B cell (primary cell): ENCODE measurements around the gene DDX55. TPM values are rescaled to one million over a fixed set of nuclear protein-coding genes. Genes with fewer than 3 reads are reported as not detected.

Experiments used
- ATAC-seq: fragments of 200-7000 bp; cut with Tn5 transposase; one replicate; pipeline ENCODE4 v1.10.0; 2021; ENCODE audit warnings: low read depth, mild to moderate bottlenecking, moderate number of reproducible peaks, moderate library complexity
- CTCF ChIA-PET: fragments of 350-600 bp; sonication (Branson Sonifier 250); formaldehyde crosslinking; loops from one replicate; lab custom pipeline; 2021; ENCODE audit warnings: antibody characterized with exemption, inconsistent platforms; lab: Charles Lee
- POLR2A ChIA-PET: fragments of 350-600 bp; sonication (Branson Sonifier 250); formaldehyde crosslinking; loops from one replicate; lab custom pipeline; 2021; ENCODE audit warnings: antibody characterized with exemption; lab: Charles Lee
- DNase-seq: peaks from one replicate; pipeline ENCODE4 v3.0.0; 2013
- H2AFZ ChIP-seq: 2 replicates; pipeline ENCODE4 v1.6.1; 2012; ENCODE audit warnings: mild to moderate bottlenecking, low read depth, low read length; ENCODE audit not compliant: insufficient read depth, poor library complexity, severe bottlenecking
- H3K27ac ChIP-seq, 2 donors: 1 replicate in 1 of 2; 2 replicates in 1 of 2; pipeline ENCODE4 v1.5.1; 2012 to 2013; ENCODE audit warnings: low read length in 2 of 2, mild to moderate bottlenecking in 2 of 2, moderate library complexity in 1 of 2
- H3K27me3 ChIP-seq, 4 experiments: fragments of 200-600 bp in 1 of 4; sonication (generic) in 1 of 4; replicated peaks in 1 of 4; 1 replicate in 2 of 4; 2 replicates in 2 of 4; pipeline versions ENCODE4 v1.6.1 to v1.7.0; 2013 to 2016; ENCODE audit warnings: low read length in 3 of 4, mild to moderate bottlenecking in 2 of 4, mixed read lengths in 1 of 4, moderate library complexity in 1 of 4; ENCODE audit not compliant: insufficient read depth in 4 of 4, control insufficient read depth in 3 of 4; ENCODE audit errors: control extremely low read depth in 1 of 4
- H3K36me3 ChIP-seq, 2 experiments: replicated peaks in 1 of 2; 1 replicate in 1 of 2; 2 replicates in 1 of 2; pipeline versions ENCODE4 v1.6.1 to v1.7.1; 2013; ENCODE audit warnings: low read length in 1 of 2; ENCODE audit not compliant: insufficient read depth in 2 of 2, control insufficient read depth in 1 of 2; ENCODE audit errors: control extremely low read depth in 1 of 2, extremely low read depth in 1 of 2
- H3K4me1 ChIP-seq, 2 donors: fragments of 200-600 bp in 1 of 2; sonication (generic) in 1 of 2; 1 replicate in 1 of 2; 2 replicates in 1 of 2; pipeline versions ENCODE4 v1.5.1 to v1.6.1; 2013 to 2017; ENCODE audit warnings: low read length in 2 of 2; ENCODE audit not compliant: control insufficient read depth in 2 of 2, insufficient read depth in 2 of 2
- H3K4me2 ChIP-seq: replicated peaks from 2 replicates; pipeline ENCODE3; 2012; ENCODE audit warnings: mild to moderate bottlenecking, low read depth, low read length; ENCODE audit not compliant: poor library complexity, severe bottlenecking
- H3K4me3 ChIP-seq, 5 experiments: fragments of 200-600 bp in 1 of 5; sonication (generic) in 1 of 5; 1 replicate in 3 of 5; 2 replicates in 2 of 5; pipeline versions ENCODE4 v1.5.1 to v1.7.0; 2011 to 2016; ENCODE audit warnings: low read length in 4 of 5, mild to moderate bottlenecking in 4 of 5, low read depth in 2 of 5, control low read depth in 1 of 5, moderate library complexity in 1 of 5; ENCODE audit not compliant: insufficient read depth in 1 of 5; ENCODE audit errors: control extremely low read depth in 1 of 5, extremely low read depth in 1 of 5
- H3K79me2 ChIP-seq: fragments of 200-600 bp; sonication (generic); one replicate; pipeline ENCODE4 v1.6.0; 2016; ENCODE audit warnings: low read length; ENCODE audit not compliant: control insufficient read depth, insufficient read depth
- H3K9ac ChIP-seq: fragments of 200-600 bp; sonication (generic); 2 replicates; pipeline ENCODE4 v1.6.1; 2017; ENCODE audit warnings: mild to moderate bottlenecking, low read length, moderate library complexity
- H3K9me3 ChIP-seq, 3 donors: one replicate each; pipeline versions ENCODE4 v1.6.1 to v1.7.1; 2013; ENCODE audit warnings: low read length in 2 of 3; ENCODE audit not compliant: control insufficient read depth in 2 of 3, insufficient read depth in 1 of 3; ENCODE audit errors: control extremely low read depth in 1 of 3
- H4K20me1 ChIP-seq: 2 replicates; pipeline ENCODE4 v1.6.0; 2012; ENCODE audit warnings: mild to moderate bottlenecking, low read length; ENCODE audit not compliant: insufficient read depth, control insufficient read depth, poor library complexity, severe bottlenecking
- H3K27ac Mint-ChIP-seq: one replicate; pipeline ENCODE4 v1.8.0; 2021; ENCODE audit warnings: mixed read lengths
- H3K27me3 Mint-ChIP-seq: one replicate; pipeline ENCODE4 v1.8.0; 2021; ENCODE audit warnings: mixed read lengths
- H3K4me1 Mint-ChIP-seq: one replicate; pipeline ENCODE4 v1.8.0; 2021; ENCODE audit warnings: mixed read lengths
- H3K4me3 Mint-ChIP-seq: one replicate; pipeline ENCODE4 v1.8.0; 2021; ENCODE audit warnings: mixed read lengths
- H3K9me3 Mint-ChIP-seq: one replicate; pipeline ENCODE4 v1.8.0; 2022; ENCODE audit warnings: mixed read lengths; ENCODE audit not compliant: insufficient read depth
- CTCF ChIP-seq: fragments of 200-600 bp; IDR thresholded peaks from one replicate; pipeline ENCODE4 v1.8.0; 2022; ENCODE audit warnings: antibody characterized with exemption, mild to moderate bottlenecking
- EZH2 ChIP-seq: IDR thresholded peaks from 2 replicates; pipeline ENCODE4 v1.6.1; 2012; ENCODE audit warnings: borderline replicate concordance, low read depth, mild to moderate bottlenecking, moderate library complexity, low read length; ENCODE audit not compliant: insufficient read depth, poor library complexity, severe bottlenecking
- WGBS: methylation state at CpG from one replicate; pipeline ENCODE4 v1.1.5; 2013; ENCODE audit warnings: missing lambda C conversion rate; ENCODE audit not compliant: insufficient coverage; 5-methylcytosine and 5-hydroxymethylcytosine counted together
- intact Hi-C: fragments of 100-400 bp; cut with micrococcal nuclease; formaldehyde crosslinking; loops from one replicate; pipeline ENCODE4 v1.10.0; 2022
- polyA plus RNA-seq: library from polyadenylated mRNA; depleted of rRNA; stranded (reverse); fragments of >200 nt; gene quantifications from 2 replicates; pipeline ENCODE4 v1.2.3, GENCODE V29; 2012
- total RNA-seq, 2 donors: library from RNA; stranded (reverse); fragments of 120-200 nt in 1 of 2; gene quantifications; 1 replicate in 1 of 2; 2 replicates in 1 of 2; pipeline versions ENCODE4 v1.2.3 to v1.2.4, GENCODE V29; 2013 to 2022

Gene DDX55
- total and polyA plus RNA-seq, 2 donors (not counting 1 experiment from before 2014, with no cell fraction given), result 33.3 to 39.9 TPM

GRCh38 chr12:123580772-123581171 lies 21.1 kb upstream of the DDX55 start:
- peaks cover 8% of the 10 kb centered on the region for H4K20me1 ChIP-seq
- H3K27ac ChIP-seq, result no peak overlapping the region
- H3K4me3 ChIP-seq, result no peak overlapping the region
- H3K9me3 ChIP-seq, result no peaks in the 10 kb centered on the region
- ChIA-PET CTCF (interaction anchor here (0.6 to 1.4 kb wide), 4 partner anchors 9 to 366 kb away, joined by 3 to 6 read pairs (median 4); no protein-coding TSS in a partner anchor), POLR2A (no interaction called here)
- ATAC-seq (no peak), DNase-seq (no peak)
- no peaks in the 10 kb centered on the region for H3K27me3 ChIP-seq
- TF ChIP-seq EZH2 (no peak), CTCF (no peak)
- Mint-ChIP-seq H3K27ac (no peak overlapping the region), H3K4me1 (peaks cover 23% of the 10 kb centered on the region), H3K9me3 (no peaks in the 10 kb centered on the region), H3K4me3 (no peak overlapping the region), H3K27me3 (no peaks in the 10 kb centered on the region)
- H3K4me1 ChIP-seq, result peaks cover 21 to 27% of the 10 kb centered on the region in 2 donors
- peaks cover 36% of the 10 kb centered on the region for H3K79me2 ChIP-seq
- no peak overlapping the region for H2AFZ ChIP-seq
- peaks cover 0 to 3% of the 10 kb centered on the region in 2 experiments for H3K36me3 ChIP-seq
- H3K9ac ChIP-seq, result no peak overlapping the region
- H3K4me2 ChIP-seq, result no peak overlapping the region
- 100% methylated on average over 1 of the region's 4 CpGs for WGBS
- intact Hi-C loops, result loop anchor here (5.0 kb wide), 2 partner anchors 48 to 182 kb away; partner anchors contain the start of genes DNAH10 and RILPL1

GRCh38 chr12:123591702-123592481 lies 10.0 kb upstream of the DDX55 start:
- Mint-ChIP-seq H3K9me3 (no peaks in the 10 kb centered on the region), H3K27ac (no peak overlapping the region), H3K4me3 (no peak overlapping the region), H3K27me3 (no peaks in the 10 kb centered on the region), H3K4me1 (peaks cover 20% of the 10 kb centered on the region)
- Histone ChIP-seq H3K79me2 (peaks cover 81% of the 10 kb centered on the region), H3K36me3 (peaks cover 15 to 62% of the 10 kb centered on the region in 2 experiments), H3K4me3 (no peak overlapping the region), H3K4me2 (no peak overlapping the region), H3K9me3 (no peaks in the 10 kb centered on the region), H3K27ac (no peak overlapping the region), H3K4me1 (peaks cover 0 to 11% of the 10 kb centered on the region in 2 donors), H2AFZ (no peak overlapping the region), H3K9ac (no peak overlapping the region), H3K27me3 (no peaks in the 10 kb centered on the region), H4K20me1 (peaks cover 32% of the 10 kb centered on the region)
- 85% methylated on average over 8 of the region's 8 CpGs for WGBS
- intact Hi-C loops, result no loop called here
- POLR2A ChIA-PET, result interaction anchor here (0.9 kb wide), 1 partner anchor 10 kb away, joined by 3 read pairs; the partner anchor contains the start of gene DDX55
- no peak for TF ChIP-seq CTCF
- no peak for TF ChIP-seq EZH2
- DNase-seq (no peak), ATAC-seq (no peak)
- CTCF ChIA-PET, result interaction anchor here (0.9 to 1.2 kb wide), 3 partner anchors 10 to 354 kb away, joined by 3 to 7 read pairs (median 4); partner anchors contain the start of gene DDX55
